ENCODE results near the gene LCT.
A peak's percentile ranks its signal among the peaks of the same experiment; 100 is the strongest.
"Not testable (repeated sequence)": the region's sequence is repeated elsewhere in the genome, so short reads cannot be mapped to it uniquely, and the experiment has no call there.

Gene LCT

GRCh38 chr2:135831180-135831812 is 5.7 kb downstream of the LCT start:
- no peak for DNase-seq

- no peak for DNase-seq
Observed at GRCh38 chr2:135829378-135830135, 7.4 kb downstream of the LCT start.

- DNase-seq, result no peak
Observed at GRCh38 chr2:135826544-135826943, 10.4 kb downstream of the LCT start.

GRCh38 chr2:135825550-135826176 is 11.3 kb downstream of the LCT start:
- DNase-seq, result no peak

- no peak for DNase-seq
Observed at GRCh38 chr2:135825131-135825530, 11.9 kb downstream of the LCT start.

GRCh38 chr2:135822855-135823254 is 14.1 kb downstream of the LCT start:
- no peak for DNase-seq

- DNase-seq, result no peak
Observed at GRCh38 chr2:135821190-135821589, 15.8 kb downstream of the LCT start.

GRCh38 chr2:135820003-135820618 is 16.9 kb downstream of the LCT start:
- DNase-seq, result peak; percentile 38

- DNase-seq, result peak; percentile 10
Observed at GRCh38 chr2:135818937-135819610, 17.9 kb downstream of the LCT start.

GRCh38 chr2:135817951-135818350 is 19.0 kb downstream of the LCT start:
- DNase-seq, result no peak

- no peak for DNase-seq
Observed at GRCh38 chr2:135817466-135817865, 19.5 kb downstream of the LCT start.

GRCh38 chr2:135815269-135815668 is 21.7 kb downstream of the LCT start:
- DNase-seq, result no peak

- DNase-seq, result no peak
Observed at GRCh38 chr2:135812907-135813511, 24.0 kb downstream of the LCT start.

- DNase-seq, result not testable (repeated sequence)
Observed at GRCh38 chr2:135807874-135808273, 29.1 kb downstream of the LCT start.

- no peak for DNase-seq
Observed at GRCh38 chr2:135803278-135803677, 33.7 kb downstream of the LCT start.

GRCh38 chr2:135802350-135802749 is 34.6 kb downstream of the LCT start:
- DNase-seq, result no peak

- DNase-seq, result no peak
Observed at GRCh38 chr2:135800513-135801460, 36.2 kb downstream of the LCT start.

GRCh38 chr2:135799738-135800137 is 37.2 kb downstream of the LCT start:
- DNase-seq, result no peak

GRCh38 chr2:135798762-135799161 is 38.2 kb downstream of the LCT start:
- no peak for DNase-seq

- DNase-seq, result no peak
Observed at GRCh38 chr2:135798275-135798705, 38.7 kb downstream of the LCT start.

- DNase-seq, result peak; percentile 74
Observed at GRCh38 chr2:135797497-135798274, 39.3 kb downstream of the LCT start.
